ENCODE results near the gene ADGRL3. TPM values are rescaled to one million over a fixed set of nuclear protein-coding genes. Genes with fewer than 3 reads are reported as not detected.

The ADGRL3 gene
- total RNA-seq, 1 donor from 2014 or later, result not detected

DNA sequence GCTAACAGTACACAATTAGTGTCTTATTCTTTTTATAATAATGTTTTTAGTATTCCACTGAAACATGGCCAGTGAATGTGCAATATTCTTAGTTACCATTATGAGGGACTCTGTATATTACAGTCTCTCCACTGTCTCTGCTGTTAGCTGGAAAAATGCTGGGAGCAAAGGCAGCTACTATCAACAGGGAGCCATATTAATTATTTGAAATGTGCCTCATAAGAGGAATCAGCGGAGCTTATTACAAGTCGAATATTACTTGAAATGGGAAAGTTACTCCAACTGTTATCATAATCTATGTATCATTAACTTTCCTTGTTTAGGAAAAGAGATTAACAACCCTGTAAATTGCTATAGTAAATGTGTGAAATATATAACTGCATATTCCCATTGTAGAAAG, 612.0 kb downstream of the ADGRL3 start:
- DNase-seq, result no peak
- H3K9me3 Mint-ChIP-seq, result peaks cover 4% of the 10 kb centered on the region
- no peaks in the 10 kb centered on the region for H3K4me1 Mint-ChIP-seq
- no peak for TF ChIP-seq CTCF (IDR thresholded peaks at IDR 0.05)
- no peak overlapping the region for H3K27ac Mint-ChIP-seq
- H3K36me3 Mint-ChIP-seq (ENCODE audit: low read depth), result no peaks in the 10 kb centered on the region
- intact Hi-C loops (cut with micrococcal nuclease), result no loop called here
- ChIA-PET POLR2A (no interaction called here), CTCF (no interaction called here)
- H3K4me3 Mint-ChIP-seq, result no peak overlapping the region
- ATAC-seq (ENCODE audit: low read depth), result no peak
- H3K27me3 Mint-ChIP-seq, result no peaks in the 10 kb centered on the region

DNA sequence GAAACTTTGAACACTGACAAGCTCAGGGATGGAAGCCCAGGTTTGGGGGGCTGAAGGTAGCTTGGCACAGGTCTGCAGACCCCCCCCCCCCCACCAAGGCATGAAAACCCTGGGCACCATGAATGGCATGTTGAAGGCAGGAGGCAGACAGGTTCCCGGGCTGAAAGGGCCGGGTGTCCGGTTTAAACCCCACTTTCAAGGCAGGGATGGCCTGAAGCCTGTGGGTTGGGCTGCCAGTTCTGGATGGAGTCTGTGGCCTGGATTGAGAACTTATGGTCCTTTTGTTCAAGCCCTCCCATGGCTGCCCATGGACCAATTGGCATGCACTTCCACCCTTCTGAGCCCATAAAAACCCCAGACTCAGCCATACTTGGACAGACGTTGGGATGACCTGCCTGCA, 616.9 kb downstream of the ADGRL3 start:
- ATAC-seq (ENCODE audit: low read depth), result no peak
- peaks cover 4% of the 10 kb centered on the region for H3K9me3 Mint-ChIP-seq
- no peaks in the 10 kb centered on the region for H3K27me3 Mint-ChIP-seq
- CTCF ChIA-PET, result no interaction called here
- H3K4me3 Mint-ChIP-seq, result no peak overlapping the region
- H3K27ac Mint-ChIP-seq, result no peak overlapping the region
- no peak for TF ChIP-seq CTCF (IDR thresholded peaks at IDR 0.05)
- no peaks in the 10 kb centered on the region for H3K4me1 Mint-ChIP-seq
- no peaks in the 10 kb centered on the region for H3K36me3 Mint-ChIP-seq (ENCODE audit: low read depth)
- intact Hi-C loops (cut with micrococcal nuclease), result no loop called here
- POLR2A ChIA-PET, result no interaction called here
- no peak for DNase-seq

GRCh38 chr4:61820136-61820535, 620.0 kb downstream of the ADGRL3 start:
- Mint-ChIP-seq H3K27me3 (no peaks in the 10 kb centered on the region), H3K4me3 (no peak overlapping the region), H3K36me3 (ENCODE audit: low read depth) (no peaks in the 10 kb centered on the region), H3K27ac (no peak overlapping the region), H3K9me3 (peaks cover 2% of the 10 kb centered on the region), H3K4me1 (no peaks in the 10 kb centered on the region)
- POLR2A ChIA-PET, result no interaction called here
- intact Hi-C loops (cut with micrococcal nuclease), result no loop called here
- ATAC-seq (ENCODE audit: low read depth) (no peak), DNase-seq (no peak)
- TF ChIP-seq CTCF (IDR thresholded peaks at IDR 0.05), result no peak
- CTCF ChIA-PET, result no interaction called here

GRCh38 chr4:61824454-61824853, 624.3 kb downstream of the ADGRL3 start:
- Mint-ChIP-seq H3K27me3 (no peaks in the 10 kb centered on the region), H3K27ac (no peak overlapping the region), H3K9me3 (peaks cover 2% of the 10 kb centered on the region), H3K4me1 (no peaks in the 10 kb centered on the region), H3K36me3 (ENCODE audit: low read depth) (no peaks in the 10 kb centered on the region), H3K4me3 (no peak overlapping the region)
- no peak for TF ChIP-seq CTCF (IDR thresholded peaks at IDR 0.05)
- no peak for ATAC-seq (ENCODE audit: low read depth)
- DNase-seq, result no peak
- intact Hi-C loops (cut with micrococcal nuclease), result no loop called here
- ChIA-PET CTCF (no interaction called here), POLR2A (no interaction called here)

DNA sequence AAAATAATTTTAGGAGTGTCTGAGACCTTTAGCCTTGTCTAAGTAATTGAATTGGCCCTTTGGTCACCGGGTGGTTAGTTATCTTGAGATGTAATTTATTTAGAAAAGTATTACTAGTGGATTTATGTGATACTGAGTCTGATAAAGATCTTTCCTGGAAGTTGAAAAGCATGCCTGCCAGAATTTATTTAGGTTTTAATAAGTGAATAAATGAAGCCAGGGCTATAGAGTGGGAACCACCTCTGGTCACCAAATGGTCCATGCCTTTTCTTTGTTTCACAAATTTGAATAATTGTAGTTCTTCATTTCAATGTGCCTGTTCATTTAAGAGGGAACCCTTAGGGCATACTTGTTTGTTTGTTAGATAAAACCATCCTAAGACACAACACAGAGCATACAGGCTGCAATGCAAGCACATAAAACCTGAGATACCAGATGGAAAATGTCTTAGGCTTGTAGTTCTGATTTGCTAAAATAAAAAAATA, 627.8 kb downstream of the ADGRL3 start:
- no peak for TF ChIP-seq CTCF (IDR thresholded peaks at IDR 0.05)
- H3K4me1 Mint-ChIP-seq, result no peaks in the 10 kb centered on the region

More for the DNA sequence above, 627.8 kb downstream of the ADGRL3 start:
- intact Hi-C loops (cut with micrococcal nuclease), result no loop called here
- no peaks in the 10 kb centered on the region for H3K36me3 Mint-ChIP-seq (ENCODE audit: low read depth)
- no peak overlapping the region for H3K4me3 Mint-ChIP-seq
- DNase-seq, result no peak
- CTCF ChIA-PET, result no interaction called here
- H3K9me3 Mint-ChIP-seq, result peaks cover 4% of the 10 kb centered on the region
- no peak for ATAC-seq (ENCODE audit: low read depth)
- no peak overlapping the region for H3K27ac Mint-ChIP-seq
- no peaks in the 10 kb centered on the region for H3K27me3 Mint-ChIP-seq
- POLR2A ChIA-PET, result no interaction called here
